ENCODE measurements around the gene BCAP31.
"Not testable (repeated sequence)": the region's sequence is repeated elsewhere in the genome, so short reads cannot be mapped to it uniquely, and the experiment has no call there.

BCAP31 gene

GRCh38 chrX:153762626-153763173 lies 38.5 kb upstream of the BCAP31 start:
- DNase-seq (ENCODE audit: low spot score): no peak

GRCh38 chrX:153761863-153762262 lies 37.7 kb upstream of the BCAP31 start:
- no peak for DNase-seq (ENCODE audit: low spot score)

GRCh38 chrX:153755136-153755535 lies 30.9 kb upstream of the BCAP31 start:
- DNase-seq (ENCODE audit: low spot score): no peak

- DNase-seq (ENCODE audit: low spot score): no peak
Measured at GRCh38 chrX:153750127-153750774, 26.1 kb upstream of the BCAP31 start.

GRCh38 chrX:153749017-153749416 lies 24.8 kb upstream of the BCAP31 start:
- DNase-seq (ENCODE audit: low spot score): not testable (repeated sequence)

GRCh38 chrX:153746991-153747390 lies 22.8 kb upstream of the BCAP31 start:
- not testable (repeated sequence) for DNase-seq (ENCODE audit: low spot score)

- DNase-seq (ENCODE audit: low spot score): no peak
Measured at GRCh38 chrX:153746359-153746758, 22.2 kb upstream of the BCAP31 start.

- DNase-seq (ENCODE audit: low spot score): not testable (repeated sequence)
Measured at GRCh38 chrX:153745067-153745433, 20.9 kb upstream of the BCAP31 start.

- no peak for DNase-seq (ENCODE audit: low spot score)
Measured at GRCh38 chrX:153744210-153745066, 20.3 kb upstream of the BCAP31 start.

- not testable (repeated sequence) for DNase-seq (ENCODE audit: low spot score)
Measured at GRCh38 chrX:153743468-153744209, 19.5 kb upstream of the BCAP31 start.

- not testable (repeated sequence) for DNase-seq (ENCODE audit: low spot score)
Measured at GRCh38 chrX:153742796-153743467, 18.7 kb upstream of the BCAP31 start.

GRCh38 chrX:153742111-153742510 lies 17.9 kb upstream of the BCAP31 start:
- DNase-seq (ENCODE audit: low spot score): not testable (repeated sequence)

- no peak for DNase-seq (ENCODE audit: low spot score)
Measured at GRCh38 chrX:153741446-153741845, 17.3 kb upstream of the BCAP31 start.

GRCh38 chrX:153740631-153741222 lies 16.5 kb upstream of the BCAP31 start:
- DNase-seq (ENCODE audit: low spot score): no peak

- no peak for DNase-seq (ENCODE audit: low spot score)
Measured at GRCh38 chrX:153739754-153740486, 15.7 kb upstream of the BCAP31 start.

GRCh38 chrX:153738056-153738605 lies 13.9 kb upstream of the BCAP31 start:
- DNase-seq (ENCODE audit: low spot score): no peak

- DNase-seq (ENCODE audit: low spot score): no peak
Measured at GRCh38 chrX:153736871-153737441, 12.8 kb upstream of the BCAP31 start.

GRCh38 chrX:153736071-153736820 lies 12.1 kb upstream of the BCAP31 start:
- DNase-seq (ENCODE audit: low spot score): no peak

GRCh38 chrX:153735274-153735673 lies 11.1 kb upstream of the BCAP31 start:
- DNase-seq (ENCODE audit: low spot score): no peak

Measured in pons (tissue), 1 donor.